HG03354 (cell line): ENCODE measurements around the gene E2F6.
"Not testable (repeated sequence)": the region's sequence is repeated elsewhere in the genome, so short reads cannot be mapped to it uniquely, and the experiment has no call there.

Experiments
- ATAC-seq: cut with Tn5 transposase; IDR thresholded peaks from one replicate; pipeline ENCODE4 v1.9.1; 2021; ENCODE audit warnings: mild to moderate bottlenecking; ENCODE audit not compliant: unreplicated experiment, poor library complexity, severe bottlenecking

The E2F6 gene

GRCh38 chr2:11420671-11421070 is 45.3 kb downstream of the E2F6 start:
- ATAC-seq = no peak

- ATAC-seq = no peak
Measured at GRCh38 chr2:11420190-11420589, 45.8 kb downstream of the E2F6 start.

GRCh38 chr2:11419781-11420180 is 46.2 kb downstream of the E2F6 start:
- no peak for ATAC-seq

GRCh38 chr2:11417946-11418585 is 47.9 kb downstream of the E2F6 start:
- ATAC-seq = no peak

- ATAC-seq = no peak
Measured at GRCh38 chr2:11416931-11417330, 49.0 kb downstream of the E2F6 start.

- no peak for ATAC-seq
Measured at GRCh38 chr2:11416186-11416585, 49.8 kb downstream of the E2F6 start.

- no peak for ATAC-seq
Measured at GRCh38 chr2:11414372-11415124, 51.4 kb downstream of the E2F6 start.

- ATAC-seq = no peak
Measured at GRCh38 chr2:11412449-11412810, 53.5 kb downstream of the E2F6 start.

GRCh38 chr2:11411768-11412448 is 54.1 kb downstream of the E2F6 start:
- ATAC-seq = no peak

- no peak for ATAC-seq
Measured at GRCh38 chr2:11411244-11411643, 54.7 kb downstream of the E2F6 start.

- ATAC-seq = no peak
Measured at GRCh38 chr2:11410101-11410500, 55.9 kb downstream of the E2F6 start.

GRCh38 chr2:11409572-11409959 is 56.4 kb downstream of the E2F6 start:
- no peak for ATAC-seq

- no peak for ATAC-seq
Measured at GRCh38 chr2:11408959-11409571, 56.9 kb downstream of the E2F6 start.

GRCh38 chr2:11407413-11407812 is 58.5 kb downstream of the E2F6 start:
- no peak for ATAC-seq

GRCh38 chr2:11406958-11407381 is 59.0 kb downstream of the E2F6 start:
- no peak for ATAC-seq

GRCh38 chr2:11406267-11406957 is 59.5 kb downstream of the E2F6 start:
- ATAC-seq = no peak

GRCh38 chr2:11405599-11406266 is 60.2 kb downstream of the E2F6 start:
- no peak for ATAC-seq

GRCh38 chr2:11405074-11405406 is 60.9 kb downstream of the E2F6 start:
- ATAC-seq = not testable (repeated sequence)

GRCh38 chr2:11404376-11405073 is 61.4 kb downstream of the E2F6 start:
- ATAC-seq = no peak
